IMR-90 (cell line): ENCODE data around the gene RBM11. TPM values are rescaled to one million over a fixed set of nuclear protein-coding genes. Genes with fewer than 3 reads are reported as not detected.

Experiments used
- ATAC-seq: fragments of 200-7000 bp; cut with Tn5 transposase; 2 replicates; pipeline ENCODE4 v1.9.1; 2020; ENCODE audit warnings: low read depth, mild to moderate bottlenecking, moderate library complexity
- BruUV-seq: library from RNA; stranded (reverse); fragments of 400-500 nt; replicated peaks from 2 replicates; lab custom pipeline; 2021; lab: Mats Ljungman, UMichigan
- CTCF ChIA-PET: fragments of 300-600 bp; formaldehyde crosslinking; extraction: SDS; loops from one replicate; lab custom pipeline; 2021; ENCODE audit warnings: antibody characterized with exemption; lab: Yijun Ruan, JAX
- POLR2A ChIA-PET: fragments of 300-600 bp; sonication (Branson Sonifier 250); formaldehyde crosslinking; loops from one replicate; lab custom pipeline; 2022; ENCODE audit warnings: antibody characterized with exemption; ENCODE audit not compliant: unreplicated experiment; lab: Charles Lee
- DNase-seq: peaks from one replicate; pipeline ENCODE4 v3.0.0; 2013
- H2AFZ ChIP-seq: replicated peaks from 2 replicates; pipeline ENCODE3; 2013; ENCODE audit warnings: low read length, mild to moderate bottlenecking; ENCODE audit not compliant: poor library complexity
- H2AK5ac ChIP-seq: 2 replicates; pipeline ENCODE4 v1.6.1; 2013; ENCODE audit warnings: low read depth, low read length, inconsistent platforms
- H2AK9ac ChIP-seq: replicated peaks from 2 replicates; pipeline ENCODE3; 2013; ENCODE audit warnings: mild to moderate bottlenecking, low read depth, low read length, moderate library complexity; ENCODE audit not compliant: poor library complexity
- H2BK120ac ChIP-seq: 2 replicates; pipeline ENCODE4 v1.6.1; 2013; ENCODE audit warnings: low read depth, low read length, inconsistent platforms
- H2BK15ac ChIP-seq: 3 replicates; pipeline ENCODE4 v1.6.1; 2013; ENCODE audit warnings: low read depth, low read length, inconsistent platforms
- H2BK20ac ChIP-seq: 2 replicates; pipeline ENCODE4 v1.6.1; 2013; ENCODE audit warnings: low read depth, mild to moderate bottlenecking, inconsistent platforms, low read length, moderate library complexity
- H2BK5ac ChIP-seq: 2 replicates; pipeline ENCODE4 v1.6.1; 2013; ENCODE audit warnings: mild to moderate bottlenecking, low read depth, low read length, inconsistent platforms; ENCODE audit not compliant: poor library complexity, severe bottlenecking
- H3K14ac ChIP-seq: replicated peaks from 2 replicates; pipeline ENCODE4 v1.6.1; 2013; ENCODE audit warnings: low read depth, low read length, inconsistent platforms
- H3K18ac ChIP-seq: 2 replicates; pipeline ENCODE4 v1.6.1; 2013; ENCODE audit warnings: low read depth, low read length, control low read depth
- H3K23ac ChIP-seq: 2 replicates; pipeline ENCODE4 v1.6.1; 2013; ENCODE audit warnings: low read depth, low read length, inconsistent platforms
- H3K27ac ChIP-seq: 2 replicates; pipeline ENCODE4 v1.5.1; 2013; ENCODE audit warnings: mild to moderate bottlenecking, control low read depth, low read length; ENCODE audit not compliant: insufficient read depth
- H3K27me3 ChIP-seq: 2 replicates; pipeline ENCODE4 v1.6.1; 2013; ENCODE audit warnings: low read length; ENCODE audit not compliant: control insufficient read depth, insufficient read depth
- H3K36me3 ChIP-seq: 2 replicates; pipeline ENCODE4 v1.6.1; 2013; ENCODE audit warnings: low read length, mixed read lengths; ENCODE audit not compliant: control insufficient read depth, insufficient read depth
- H3K4ac ChIP-seq: 2 replicates; pipeline ENCODE4 v1.6.1; 2013; ENCODE audit warnings: low read depth, low read length, inconsistent platforms
- H3K4me1 ChIP-seq: 2 replicates; pipeline ENCODE4 v1.6.1; 2013; ENCODE audit warnings: low read length, mixed read lengths; ENCODE audit not compliant: control insufficient read depth, insufficient read depth
- H3K4me2 ChIP-seq: 2 replicates; pipeline ENCODE4 v1.6.1; 2013; ENCODE audit warnings: low read depth, mild to moderate bottlenecking, control low read depth, low read length, moderate library complexity
- H3K4me3 ChIP-seq: 2 replicates; pipeline ENCODE4 v1.5.1; 2013; ENCODE audit warnings: low read depth, mild to moderate bottlenecking, control low read depth, low read length, moderate library complexity; ENCODE audit not compliant: insufficient read depth
- H3K56ac ChIP-seq: 2 replicates; pipeline ENCODE4 v1.6.1; 2013; ENCODE audit warnings: low read length, inconsistent platforms; ENCODE audit not compliant: insufficient read depth; ENCODE audit errors: extremely low read depth
- H3K79me1 ChIP-seq, 2 experiments: 2 replicates each; pipeline ENCODE4 v1.6.1; 2013; ENCODE audit warnings: low read length in 2 of 2, inconsistent platforms in 1 of 2, low read depth in 1 of 2
- H3K9ac ChIP-seq: 2 replicates; pipeline ENCODE4 v1.6.1; 2013; ENCODE audit warnings: low read depth, low read length, control low read depth
- H3K9me1 ChIP-seq: 2 replicates; pipeline ENCODE4 v1.6.1; 2013; ENCODE audit warnings: low read length, inconsistent platforms; ENCODE audit not compliant: insufficient read depth
- H3K9me3 ChIP-seq: 2 replicates; pipeline ENCODE4 v1.6.1; 2013; ENCODE audit warnings: low read length; ENCODE audit not compliant: control insufficient read depth, insufficient read depth
- H4K20me1 ChIP-seq: 2 replicates; pipeline ENCODE4 v1.6.1; 2013; ENCODE audit warnings: low read length, inconsistent platforms; ENCODE audit not compliant: insufficient read depth
- H4K5ac ChIP-seq: 2 replicates; pipeline ENCODE4 v1.6.1; 2013; ENCODE audit warnings: mild to moderate bottlenecking, low read depth, low read length, control low read depth
- H4K8ac ChIP-seq, 2 experiments: 2 replicates each; pipeline ENCODE4 v1.6.1; 2013; ENCODE audit warnings: low read depth in 2 of 2, low read length in 2 of 2, control low read depth in 1 of 2, inconsistent platforms in 1 of 2
- H4K91ac ChIP-seq: 2 replicates; pipeline ENCODE4 v1.6.1; 2013; ENCODE audit warnings: low read depth, low read length, inconsistent platforms; ENCODE audit not compliant: insufficient read depth
- BHLHE40 ChIP-seq: fragments of 150-350 bp; IDR thresholded peaks from 2 replicates; pipeline ENCODE4 v1.6.1; 2016; ENCODE audit warnings: mild to moderate bottlenecking, low read depth, low read length
- MAZ ChIP-seq: IDR thresholded peaks from 2 replicates; pipeline ENCODE4 v1.6.1; 2012; ENCODE audit warnings: low read depth, mild to moderate bottlenecking, low read length, improper control_type of control experiment, moderate library complexity, borderline replicate concordance
- WGBS, 2 experiments: methylation state at CpG; one replicate each; pipeline versions ENCODE4 v1.1.5 to v1.1.7; 2013; ENCODE audit warnings: missing lambda C conversion rate in 2 of 2; ENCODE audit not compliant: insufficient read length in 1 of 2; ENCODE audit errors: extremely low coverage in 2 of 2; 5-methylcytosine and 5-hydroxymethylcytosine counted together
- dilution Hi-C: fragments of 300-500 bp; cut with HindIII; formaldehyde crosslinking; loops from one replicate; pipeline ENCODE4 v1.14.3; 2018; ENCODE audit warnings: low sequenced_read_pairs; ENCODE audit not compliant: unreplicated experiment
- in situ Hi-C: fragments of 300-500 bp; cut with MboI; formaldehyde crosslinking; loops from 3 replicates; pipeline ENCODE4 v1.14.3; 2019; ENCODE audit warnings: low sequenced_read_pairs, inconsistent platforms, mixed read lengths
- intact Hi-C: fragments of 100-400 bp; cut with micrococcal nuclease; formaldehyde crosslinking; loops from 2 replicates; pipeline ENCODE4 v1.10.0; 2022
- polyA plus RNA-seq, 3 experiments: library from polyadenylated mRNA; depleted of rRNA; stranded (reverse); fragments of >200 nt; gene quantifications; 2 replicates each; pipeline ENCODE4 v1.2.3, GENCODE V29; 2012; ENCODE audit warnings: low replicate concordance in 1 of 3
- total RNA-seq: library from RNA; depleted of rRNA; stranded (reverse); fragments of >200 nt; gene quantifications from 2 replicates; pipeline ENCODE4 v1.2.3, GENCODE V29; 2012

Gene RBM11
- total and polyA plus RNA-seq, 2 of the 4 experiments (the other 2 are of a cell fraction): 0.10 to 0.18 TPM

- ATAC-seq (no peak), DNase-seq (no peak)
- H3K4ac ChIP-seq: no peak overlapping the region
- BruUV-seq: no TSS peak
- no peak overlapping the region for H2BK5ac ChIP-seq
- no peak overlapping the region for H3K18ac ChIP-seq
- no peaks in the 10 kb centered on the region for H3K79me1 ChIP-seq
- H3K4me2 ChIP-seq: no peak overlapping the region
- no peaks in the 10 kb centered on the region for H3K9me3 ChIP-seq
- H3K4me1 ChIP-seq: no peaks in the 10 kb centered on the region
- ChIA-PET CTCF (no interaction called here), POLR2A (no interaction called here)
- no peaks in the 10 kb centered on the region for H3K27me3 ChIP-seq
- no peak overlapping the region for H3K56ac ChIP-seq
- no peak overlapping the region for H3K27ac ChIP-seq
- no peak overlapping the region for H3K9ac ChIP-seq
- H2AK5ac ChIP-seq: no peak overlapping the region
- H2AFZ ChIP-seq: no peak overlapping the region
- no peak overlapping the region for H3K4me3 ChIP-seq
- no peak overlapping the region for H4K8ac ChIP-seq
- no peak for TF ChIP-seq MAZ
- TF ChIP-seq BHLHE40: no peak
- no peak overlapping the region for H2AK9ac ChIP-seq
- H3K36me3 ChIP-seq: no peaks in the 10 kb centered on the region
- H3K23ac ChIP-seq: no peak overlapping the region
- no peaks in the 10 kb centered on the region for H3K9me1 ChIP-seq
- in situ Hi-C loops: no loop called here
- no peak overlapping the region for H2BK120ac ChIP-seq
- H4K5ac ChIP-seq: no peak overlapping the region
- no CpG with 5 or more reads among the region's 2 CpGs for WGBS, 2 experiments
- intact Hi-C loops: no loop called here
- no peak overlapping the region for H4K91ac ChIP-seq
- H2BK15ac ChIP-seq: no peak overlapping the region
- no peak overlapping the region for H2BK20ac ChIP-seq
- no peaks in the 10 kb centered on the region for H4K20me1 ChIP-seq
- dilution Hi-C loops: no loop called here
- H3K14ac ChIP-seq: no peak overlapping the region
Measured at GRCh38 chr21:14239281-14239680, 23.3 kb downstream of the RBM11 start.
